ENCODE data around the gene AVEN.

DNA sequence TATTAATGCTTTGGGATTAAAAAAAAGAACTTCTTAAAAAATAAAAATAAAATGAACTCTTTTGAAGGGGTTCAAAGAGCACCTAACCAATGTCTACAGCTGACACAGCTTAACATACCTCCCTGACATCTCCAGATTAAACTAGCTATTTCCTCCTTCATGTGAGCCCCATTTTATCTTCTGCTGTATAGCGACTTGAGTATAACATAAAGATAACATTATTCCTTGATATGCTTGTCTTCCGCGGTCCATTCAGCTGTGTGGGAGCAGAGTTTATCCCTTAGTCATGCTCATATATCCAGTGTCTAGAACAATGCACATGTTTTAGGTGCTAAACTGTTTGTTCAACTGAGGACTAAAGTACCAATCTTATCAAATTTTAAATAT, 78.5 kb downstream of the AVEN start:
- TF ChIP-seq, protein P1, sequence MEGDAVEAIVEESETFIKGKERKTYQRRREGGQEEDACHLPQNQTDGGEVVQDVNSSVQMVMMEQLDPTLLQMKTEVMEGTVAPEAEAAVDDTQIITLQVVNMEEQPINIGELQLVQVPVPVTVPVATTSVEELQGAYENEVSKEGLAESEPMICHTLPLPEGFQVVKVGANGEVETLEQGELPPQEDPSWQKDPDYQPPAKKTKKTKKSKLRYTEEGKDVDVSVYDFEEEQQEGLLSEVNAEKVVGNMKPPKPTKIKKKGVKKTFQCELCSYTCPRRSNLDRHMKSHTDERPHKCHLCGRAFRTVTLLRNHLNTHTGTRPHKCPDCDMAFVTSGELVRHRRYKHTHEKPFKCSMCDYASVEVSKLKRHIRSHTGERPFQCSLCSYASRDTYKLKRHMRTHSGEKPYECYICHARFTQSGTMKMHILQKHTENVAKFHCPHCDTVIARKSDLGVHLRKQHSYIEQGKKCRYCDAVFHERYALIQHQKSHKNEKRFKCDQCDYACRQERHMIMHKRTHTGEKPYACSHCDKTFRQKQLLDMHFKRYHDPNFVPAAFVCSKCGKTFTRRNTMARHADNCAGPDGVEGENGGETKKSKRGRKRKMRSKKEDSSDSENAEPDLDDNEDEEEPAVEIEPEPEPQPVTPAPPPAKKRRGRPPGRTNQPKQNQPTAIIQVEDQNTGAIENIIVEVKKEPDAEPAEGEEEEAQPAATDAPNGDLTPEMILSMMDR (conservative IDR thresholded peaks at IDR 0.05; ENCODE audit: low read length), result no peak
- no peak for TF ChIP-seq EZH2phosphoT487 (IDR thresholded peaks at IDR 0.05; ENCODE audit: borderline replicate concordance)
